HepG2 (cell line): ENCODE results near the gene ACOT9. TPM values are rescaled to one million over a fixed set of nuclear protein-coding genes. Genes with fewer than 3 reads are reported as not detected.

Source experiments
- ATAC-seq: fragments of 200-7000 bp; cut with Tn5 transposase; 3 replicates; pipeline ENCODE4 v1.9.1; 2020; ENCODE audit warnings: mild to moderate bottlenecking, moderate library complexity
- BruUV-seq: library from RNA; stranded (reverse); fragments of 400-500 nt; replicated peaks from 2 replicates; lab custom pipeline; 2021; lab: Mats Ljungman, UMichigan
- CTCF ChIA-PET: fragments of 300-600 bp; formaldehyde crosslinking; extraction: SDS; loops from one replicate; lab custom pipeline; 2021; ENCODE audit warnings: low total read pairs, inconsistent platforms, low intra/inter-chr PET ratio; lab: Yijun Ruan, JAX
- POLR2A ChIA-PET: fragments of 350-600 bp; sonication (Branson Sonifier 250); formaldehyde crosslinking; loops from one replicate; lab custom pipeline; 2020; ENCODE audit warnings: antibody characterized with exemption, inconsistent platforms; lab: Yijun Ruan, JAX
- DNase-seq: peaks from one replicate; pipeline ENCODE4 v3.0.0-alpha.2; 2015; ENCODE audit warnings: low spot score
- FAIRE-seq: peaks from 3 replicates; lab custom pipeline; 2011; peaks lifted over from hg19 to GRCh38; lab: Jason Lieb, UNC
- H2AFZ ChIP-seq: one replicate; pipeline ENCODE4 v1.6.1; 2011; ENCODE audit warnings: low read length, inconsistent platforms
- H3K27ac ChIP-seq: fragments of 300-600 bp; 3 replicates; pipeline ENCODE4 v1.8.0; 2011; ENCODE audit warnings: mixed run types, mild to moderate bottlenecking, mixed read lengths, low read length, inconsistent platforms; ENCODE audit not compliant: insufficient read depth; ENCODE audit errors: extremely low read length
- H3K27me3 ChIP-seq, 2 experiments: fragments of 200-600 bp in 1 of 2; 2 replicates in 1 of 2; 3 replicates in 1 of 2; pipeline versions ENCODE4 v1.6.0 to v1.8.0; 2011; ENCODE audit warnings: low read length in 2 of 2, mild to moderate bottlenecking in 2 of 2, moderate library complexity in 2 of 2, inconsistent platforms in 1 of 2; ENCODE audit not compliant: insufficient read depth in 2 of 2, control insufficient read depth in 1 of 2
- H3K36me3 ChIP-seq, 2 experiments: fragments of 200-600 bp in 1 of 2; replicated peaks in 1 of 2; 2 replicates in 1 of 2; 3 replicates in 1 of 2; pipeline versions ENCODE4 v1.5.1 to v1.8.0; 2011; ENCODE audit warnings: low read length in 2 of 2, inconsistent platforms in 1 of 2; ENCODE audit not compliant: insufficient read depth in 2 of 2, control insufficient read depth in 1 of 2
- H3K4me1 ChIP-seq: 2 replicates; pipeline ENCODE4 v1.5.1; 2012; ENCODE audit warnings: low read length, inconsistent platforms; ENCODE audit not compliant: insufficient read depth
- H3K4me2 ChIP-seq: 2 replicates; pipeline ENCODE4 v1.6.0; 2011; ENCODE audit warnings: low read depth, low read length, inconsistent platforms
- H3K4me3 ChIP-seq, 3 experiments: fragments of 200-600 bp in 1 of 3; sonication (generic), shearing (Covaris generic) in 1 of 3; replicated peaks in 1 of 3; 2 replicates each; pipeline ENCODE4 v1.5.1; 2011 to 2016; ENCODE audit warnings: low read length in 3 of 3, inconsistent platforms in 2 of 3, low read depth in 2 of 3, mild to moderate bottlenecking in 2 of 3, control low read depth in 1 of 3, mixed read lengths in 1 of 3; ENCODE audit not compliant: insufficient read depth in 1 of 3
- H3K79me2 ChIP-seq: one replicate; pipeline ENCODE4 v1.6.1; 2011; ENCODE audit warnings: low read length, inconsistent platforms; ENCODE audit not compliant: insufficient read depth
- H3K9ac ChIP-seq: 2 replicates; pipeline ENCODE4 v1.6.0; 2011; ENCODE audit warnings: mild to moderate bottlenecking, low read depth, low read length, inconsistent platforms; ENCODE audit not compliant: insufficient read depth
- H3K9me3 ChIP-seq: 2 replicates; pipeline ENCODE4 v1.5.1; 2012; ENCODE audit warnings: mild to moderate bottlenecking, low read length
- H4K20me1 ChIP-seq: 2 replicates; pipeline ENCODE4 v1.6.0; 2011; ENCODE audit warnings: inconsistent platforms, mild to moderate bottlenecking, low read length, moderate library complexity; ENCODE audit not compliant: insufficient read depth
- ATRX ChIP-seq: sonication (generic); formaldehyde crosslinking; IDR thresholded peaks from 2 replicates; pipeline ENCODE4 v1.4.0; 2020; ENCODE audit warnings: missing genetic modification reagents, borderline replicate concordance
- CC2D1A ChIP-seq: sonication (generic); formaldehyde crosslinking; IDR thresholded peaks from 2 replicates; pipeline ENCODE4 v1.8.1; 2023; ENCODE audit warnings: mild to moderate bottlenecking, missing genetic modification reagents
- GABPA ChIP-seq, 2 experiments: IDR thresholded peaks; 2 replicates each; pipeline ENCODE4 v1.6.1; 2011 to 2016; ENCODE audit warnings: low read depth in 2 of 2, low read length in 1 of 2, missing biosample characterization in 1 of 2, missing genetic modification characterization in 1 of 2
- HMGA1 ChIP-seq: sonication (generic); formaldehyde crosslinking; conservative IDR thresholded peaks from 2 replicates; pipeline ENCODE4 v1.4.0; 2020; ENCODE audit warnings: missing genetic modification reagents
- ISL2 ChIP-seq: sonication (generic); formaldehyde crosslinking; IDR thresholded peaks from 2 replicates; pipeline ENCODE4 v1.5.0; 2020; ENCODE audit warnings: missing genetic modification reagents
- JDP2 ChIP-seq: sonication (generic); formaldehyde crosslinking; IDR thresholded peaks from 2 replicates; pipeline ENCODE4 v1.8.1; 2022; ENCODE audit warnings: missing genetic modification reagents, borderline replicate concordance
- ZEB1 ChIP-seq: IDR thresholded peaks from 2 replicates; pipeline ENCODE4 v1.6.1; 2012; ENCODE audit warnings: mild to moderate bottlenecking, low read depth, inconsistent platforms; ENCODE audit not compliant: insufficient replicate concordance
- ZNF274 ChIP-seq: sonication (generic); formaldehyde crosslinking; IDR thresholded peaks from 2 replicates; pipeline ENCODE4 v1.5.1; 2020; ENCODE audit warnings: mild to moderate bottlenecking, missing genetic modification reagents
- ZNF34 ChIP-seq: sonication (generic); formaldehyde crosslinking; IDR thresholded peaks from 2 replicates; pipeline ENCODE4 v1.4.0; 2020; ENCODE audit warnings: mild to moderate bottlenecking, missing genetic modification reagents, borderline replicate concordance
- WGBS: methylation state at CpG from one replicate; pipeline ENCODE4 v1.1.6; 2017; ENCODE audit warnings: low lambda C conversion rate; 5-methylcytosine and 5-hydroxymethylcytosine counted together
- in situ Hi-C: cut with HindIII; loops from 2 replicates; pipeline ENCODE4 v1.10.0; 2017; ENCODE audit warnings: low pct_unique_long_range_greater_than_20kb; ENCODE audit not compliant: extremely low pct_ligation_motif_present
- intact Hi-C: fragments of 100-400 bp; cut with micrococcal nuclease; formaldehyde crosslinking; loops from one replicate; pipeline ENCODE4 v1.10.0; 2022; ENCODE audit not compliant: unreplicated experiment
- polyA plus RNA-seq, 8 experiments: library from polyadenylated mRNA; depleted of rRNA in 3 of 8; stranded (reverse) in 7 of 8; unstranded in 1 of 8; fragments of >200 nt; fragmentation: Illumina TruSeq in 4 of 8; extraction: Trizol in 4 of 8; gene quantifications; 2 replicates each; pipeline versions ENCODE4 v1.2.1 to v1.2.3, GENCODE V29; 2011 to 2016; ENCODE audit warnings: low read depth in 4 of 8, missing spikeins in 1 of 8, mixed read lengths in 1 of 8; ENCODE audit not compliant: insufficient read depth in 1 of 8
- total RNA-seq, 5 experiments: library from RNA; depleted of rRNA; stranded (reverse); fragments of >200 nt; fragmentation: Illumina TruSeq; extraction: Trizol; gene quantifications; 2 replicates each; pipeline ENCODE4 v1.2.3, GENCODE V29; 2016; ENCODE audit warnings: low read depth in 1 of 5
- TF ChIP-seq, protein P1 (sequence below): fragments of 450-650 bp; IDR thresholded peaks from 2 replicates; pipeline ENCODE4 v1.6.1; 2016
- TF ChIP-seq, protein P2 (sequence below): IDR thresholded peaks from 2 replicates; pipeline ENCODE4 v1.4.0; 2020; ENCODE audit warnings: mild to moderate bottlenecking, missing genetic modification reagents
- TF ChIP-seq, protein P3 (sequence below): IDR thresholded peaks from 2 replicates; pipeline ENCODE4 v1.6.1; 2018; ENCODE audit warnings: missing genetic modification reagents, mild to moderate bottlenecking, missing compliant biosample characterization
- TF ChIP-seq, protein P4 (sequence below): IDR thresholded peaks from 2 replicates; pipeline ENCODE4 v1.6.1; 2012; ENCODE audit warnings: low read depth, low read length, improper control_type of control experiment

Gene ACOT9
- total and polyA plus RNA-seq, 2 of the 13 experiments (the other 11 are each of a cell fraction or from before 2014, with no cell fraction given), result 33.3 to 36.9 TPM

DNA sequence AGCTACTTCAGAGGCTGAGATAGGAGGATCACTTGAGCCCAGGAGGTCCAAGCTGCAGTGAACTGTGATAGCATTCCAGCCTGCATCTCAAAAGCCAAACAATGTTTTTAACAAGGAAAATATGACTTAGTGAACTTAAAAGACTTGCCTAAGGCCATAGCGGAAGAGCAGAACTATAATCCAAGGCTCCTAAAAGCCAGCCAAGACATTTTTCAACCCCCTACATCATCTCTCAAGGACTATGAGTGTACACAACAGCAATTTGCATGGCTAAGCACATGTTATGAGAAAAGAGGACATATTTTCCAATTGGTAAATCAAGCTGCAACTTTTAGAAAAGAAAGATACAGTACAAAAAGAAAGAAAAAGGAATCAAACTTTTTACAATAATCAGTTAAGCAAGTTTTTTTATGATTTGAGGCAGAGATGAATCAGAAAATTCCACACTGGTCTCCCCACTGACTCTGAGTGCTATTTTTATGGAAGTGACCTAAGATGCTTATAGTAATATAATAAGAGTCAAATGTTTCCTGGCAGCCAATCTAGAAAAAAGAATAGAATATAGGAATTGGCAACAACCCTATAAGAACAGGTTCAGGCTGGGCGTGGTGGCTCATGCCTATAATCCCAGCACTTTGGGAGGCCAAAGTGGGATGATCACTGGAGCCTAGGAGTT lies 9.8 kb upstream of the ACOT9 start:
- Histone ChIP-seq H4K20me1 (no peaks in the 10 kb centered on the region), H3K27me3 (no peaks in the 10 kb centered on the region), H3K4me3 (no peak overlapping the region), H3K79me2 (no peaks in the 10 kb centered on the region), H3K36me3 (no peaks in the 10 kb centered on the region), H3K9me3 (no peaks in the 10 kb centered on the region), H3K9ac (no peak overlapping the region), H2AFZ (no peak overlapping the region), H3K4me2 (no peak overlapping the region), H3K4me1 (no peaks in the 10 kb centered on the region), H3K27ac (no peak overlapping the region)
- FAIRE-seq (no peak), ATAC-seq (no peak), DNase-seq (no peak)
- intact Hi-C loops, result no loop called here
- CTCF ChIA-PET, result no interaction called here
- no TSS peak for BruUV-seq
- in situ Hi-C loops, result no loop called here
- TF ChIP-seq, protein P1, sequence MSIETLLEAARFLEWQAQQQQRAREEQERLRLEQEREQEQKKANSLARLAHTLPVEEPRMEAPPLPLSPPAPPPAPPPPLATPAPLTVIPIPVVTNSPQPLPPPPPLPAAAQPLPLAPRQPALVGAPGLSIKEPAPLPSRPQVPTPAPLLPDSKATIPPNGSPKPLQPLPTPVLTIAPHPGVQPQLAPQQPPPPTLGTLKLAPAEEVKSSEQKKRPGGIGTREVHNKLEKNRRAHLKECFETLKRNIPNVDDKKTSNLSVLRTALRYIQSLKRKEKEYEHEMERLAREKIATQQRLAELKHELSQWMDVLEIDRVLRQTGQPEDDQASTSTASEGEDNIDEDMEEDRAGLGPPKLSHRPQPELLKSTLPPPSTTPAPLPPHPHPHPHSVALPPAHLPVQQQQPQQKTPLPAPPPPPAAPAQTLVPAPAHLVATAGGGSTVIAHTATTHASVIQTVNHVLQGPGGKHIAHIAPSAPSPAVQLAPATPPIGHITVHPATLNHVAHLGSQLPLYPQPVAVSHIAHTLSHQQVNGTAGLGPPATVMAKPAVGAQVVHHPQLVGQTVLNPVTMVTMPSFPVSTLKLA, result no peak
- TF ChIP-seq ZNF274, result no peak
- TF ChIP-seq ATRX, result no peak
- TF ChIP-seq, protein P2, sequence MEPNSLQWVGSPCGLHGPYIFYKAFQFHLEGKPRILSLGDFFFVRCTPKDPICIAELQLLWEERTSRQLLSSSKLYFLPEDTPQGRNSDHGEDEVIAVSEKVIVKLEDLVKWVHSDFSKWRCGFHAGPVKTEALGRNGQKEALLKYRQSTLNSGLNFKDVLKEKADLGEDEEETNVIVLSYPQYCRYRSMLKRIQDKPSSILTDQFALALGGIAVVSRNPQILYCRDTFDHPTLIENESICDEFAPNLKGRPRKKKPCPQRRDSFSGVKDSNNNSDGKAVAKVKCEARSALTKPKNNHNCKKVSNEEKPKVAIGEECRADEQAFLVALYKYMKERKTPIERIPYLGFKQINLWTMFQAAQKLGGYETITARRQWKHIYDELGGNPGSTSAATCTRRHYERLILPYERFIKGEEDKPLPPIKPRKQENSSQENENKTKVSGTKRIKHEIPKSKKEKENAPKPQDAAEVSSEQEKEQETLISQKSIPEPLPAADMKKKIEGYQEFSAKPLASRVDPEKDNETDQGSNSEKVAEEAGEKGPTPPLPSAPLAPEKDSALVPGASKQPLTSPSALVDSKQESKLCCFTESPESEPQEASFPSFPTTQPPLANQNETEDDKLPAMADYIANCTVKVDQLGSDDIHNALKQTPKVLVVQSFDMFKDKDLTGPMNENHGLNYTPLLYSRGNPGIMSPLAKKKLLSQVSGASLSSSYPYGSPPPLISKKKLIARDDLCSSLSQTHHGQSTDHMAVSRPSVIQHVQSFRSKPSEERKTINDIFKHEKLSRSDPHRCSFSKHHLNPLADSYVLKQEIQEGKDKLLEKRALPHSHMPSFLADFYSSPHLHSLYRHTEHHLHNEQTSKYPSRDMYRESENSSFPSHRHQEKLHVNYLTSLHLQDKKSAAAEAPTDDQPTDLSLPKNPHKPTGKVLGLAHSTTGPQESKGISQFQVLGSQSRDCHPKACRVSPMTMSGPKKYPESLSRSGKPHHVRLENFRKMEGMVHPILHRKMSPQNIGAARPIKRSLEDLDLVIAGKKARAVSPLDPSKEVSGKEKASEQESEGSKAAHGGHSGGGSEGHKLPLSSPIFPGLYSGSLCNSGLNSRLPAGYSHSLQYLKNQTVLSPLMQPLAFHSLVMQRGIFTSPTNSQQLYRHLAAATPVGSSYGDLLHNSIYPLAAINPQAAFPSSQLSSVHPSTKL (CRISPR knock-in tag), result no peak
- no peak for TF ChIP-seq GABPA (IDR thresholded peaks at IDR 0.05; ENCODE audit: low read depth, low read length)
- no peak for TF ChIP-seq GABPA (CRISPR knock-in tag; IDR thresholded peaks at IDR 0.05; ENCODE audit: low read depth)
- no peak for TF ChIP-seq ZEB1
- TF ChIP-seq HMGA1 (CRISPR knock-in tag), result no peak
- TF ChIP-seq ZNF34 (CRISPR knock-in tag), result no peak
- no peak for TF ChIP-seq ISL2 (CRISPR knock-in tag)
- no peak for TF ChIP-seq JDP2 (CRISPR knock-in tag)
- TF ChIP-seq, protein P3, sequence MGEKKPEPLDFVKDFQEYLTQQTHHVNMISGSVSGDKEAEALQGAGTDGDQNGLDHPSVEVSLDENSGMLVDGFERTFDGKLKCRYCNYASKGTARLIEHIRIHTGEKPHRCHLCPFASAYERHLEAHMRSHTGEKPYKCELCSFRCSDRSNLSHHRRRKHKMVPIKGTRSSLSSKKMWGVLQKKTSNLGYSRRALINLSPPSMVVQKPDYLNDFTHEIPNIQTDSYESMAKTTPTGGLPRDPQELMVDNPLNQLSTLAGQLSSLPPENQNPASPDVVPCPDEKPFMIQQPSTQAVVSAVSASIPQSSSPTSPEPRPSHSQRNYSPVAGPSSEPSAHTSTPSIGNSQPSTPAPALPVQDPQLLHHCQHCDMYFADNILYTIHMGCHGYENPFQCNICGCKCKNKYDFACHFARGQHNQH (CRISPR knock-in tag), result no peak
- TF ChIP-seq, protein P4, sequence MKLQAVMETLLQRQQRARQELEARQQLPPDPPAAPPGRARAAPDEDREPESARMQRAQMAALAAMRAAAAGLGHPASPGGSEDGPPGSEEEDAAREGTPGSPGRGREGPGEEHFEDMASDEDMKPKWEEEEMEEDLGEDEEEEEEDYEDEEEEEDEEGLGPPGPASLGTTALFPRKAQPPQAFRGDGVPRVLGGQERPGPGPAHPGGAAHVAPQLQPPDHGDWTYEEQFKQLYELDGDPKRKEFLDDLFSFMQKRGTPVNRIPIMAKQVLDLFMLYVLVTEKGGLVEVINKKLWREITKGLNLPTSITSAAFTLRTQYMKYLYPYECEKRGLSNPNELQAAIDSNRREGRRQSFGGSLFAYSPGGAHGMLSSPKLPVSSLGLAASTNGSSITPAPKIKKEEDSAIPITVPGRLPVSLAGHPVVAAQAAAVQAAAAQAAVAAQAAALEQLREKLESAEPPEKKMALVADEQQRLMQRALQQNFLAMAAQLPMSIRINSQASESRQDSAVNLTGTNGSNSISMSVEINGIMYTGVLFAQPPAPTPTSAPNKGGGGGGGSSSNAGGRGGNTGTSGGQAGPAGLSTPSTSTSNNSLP, result no peak
- no peak for TF ChIP-seq CC2D1A (CRISPR knock-in tag)
- POLR2A ChIA-PET, result no interaction called here
- WGBS, result 94% methylated on average over 2 of the region's 2 CpGs
